DND-41 (cell line): ENCODE data around the gene HSPA12B.

Experiments used
- ATAC-seq: fragments of 200-7000 bp; cut with Tn5 transposase; 3 replicates; pipeline ENCODE4 v1.9.1; 2021; ENCODE audit warnings: low read depth; ENCODE audit not compliant: insufficient read depth
- DNase-seq: peaks from one replicate; pipeline ENCODE4 v3.0.0-alpha.2; 2020
- H2AFZ ChIP-seq: 2 replicates; pipeline ENCODE4 v1.6.0; 2012; ENCODE audit warnings: low read depth, low read length
- H3K27ac ChIP-seq: 2 replicates; pipeline ENCODE4 v1.5.1; 2012; ENCODE audit warnings: low read length, inconsistent platforms
- H3K27me3 ChIP-seq: fragments of 200-600 bp; sonication (generic); 2 replicates; pipeline ENCODE4 v1.6.0; 2012; ENCODE audit warnings: low read length, mild to moderate bottlenecking, inconsistent platforms; ENCODE audit not compliant: insufficient read depth, poor library complexity
- H3K36me3 ChIP-seq: 2 replicates; pipeline ENCODE4 v1.5.1; 2012; ENCODE audit warnings: low read length, inconsistent platforms; ENCODE audit not compliant: insufficient read depth
- H3K4me1 ChIP-seq: 2 replicates; pipeline ENCODE4 v1.5.1; 2012; ENCODE audit warnings: mild to moderate bottlenecking, low read length; ENCODE audit not compliant: insufficient read depth
- H3K4me2 ChIP-seq: 2 replicates; pipeline ENCODE4 v1.6.0; 2012; ENCODE audit warnings: mild to moderate bottlenecking, moderate library complexity, low read length, inconsistent platforms; ENCODE audit not compliant: insufficient read depth
- H3K4me3 ChIP-seq, 2 experiments: fragments of 200-600 bp in 1 of 2; shearing (Covaris generic) in 1 of 2; 2 replicates each; pipeline ENCODE4 v1.5.1; 2012 to 2016; ENCODE audit warnings: inconsistent platforms in 2 of 2, low read length in 2 of 2, mild to moderate bottlenecking in 2 of 2, low read depth in 1 of 2, moderate library complexity in 1 of 2
- H3K79me2 ChIP-seq: 2 replicates; pipeline ENCODE4 v1.6.0; 2012; ENCODE audit warnings: low read length, inconsistent platforms; ENCODE audit not compliant: insufficient read depth
- H3K9ac ChIP-seq: 2 replicates; pipeline ENCODE4 v1.6.0; 2012; ENCODE audit warnings: low read depth, mild to moderate bottlenecking, inconsistent platforms, low read length, moderate library complexity
- H3K9me3 ChIP-seq: 2 replicates; pipeline ENCODE4 v1.5.1; 2012; ENCODE audit warnings: low read length, moderate library complexity, mild to moderate bottlenecking, inconsistent platforms; ENCODE audit not compliant: insufficient read depth, severe bottlenecking
- H4K20me1 ChIP-seq: 2 replicates; pipeline ENCODE4 v1.6.0; 2012; ENCODE audit warnings: low read length; ENCODE audit not compliant: insufficient read depth
- EZH2 ChIP-seq: IDR thresholded peaks from 3 replicates; pipeline ENCODE4 v1.6.1; 2012; ENCODE audit warnings: borderline replicate concordance, low read depth, mild to moderate bottlenecking, moderate library complexity, low read length, inconsistent platforms; ENCODE audit not compliant: severe bottlenecking
- TF ChIP-seq, protein P1 (sequence below): IDR thresholded peaks from 2 replicates; pipeline ENCODE4 v1.5.1; 2012; ENCODE audit warnings: borderline replicate concordance, low read length, moderate library complexity, mild to moderate bottlenecking; ENCODE audit not compliant: poor library complexity, severe bottlenecking; ENCODE audit errors: extremely low read depth

The HSPA12B gene

DNA sequence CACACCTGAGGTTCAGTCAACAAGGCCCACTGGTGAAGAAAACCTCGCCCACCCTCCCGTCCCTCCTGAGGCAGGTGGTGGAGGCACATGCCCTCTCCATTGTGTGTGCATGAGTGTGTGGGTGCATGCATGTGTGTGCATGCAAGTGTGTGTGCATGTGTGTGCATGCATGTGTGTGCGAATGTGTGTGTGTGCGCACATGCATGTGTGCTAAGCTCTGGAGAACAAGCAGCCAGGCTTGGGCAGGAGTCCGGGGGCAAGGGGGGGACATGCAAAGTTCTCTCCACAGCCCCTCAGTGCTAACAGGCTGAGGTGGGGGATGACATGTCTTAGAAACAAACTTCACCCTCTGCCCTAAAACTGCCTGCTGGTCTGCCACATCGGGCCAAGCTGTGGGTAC, 3.1 kb upstream of the HSPA12B start:
- Histone ChIP-seq H4K20me1 (no peaks in the 10 kb centered on the region), H3K9me3 (no peaks in the 10 kb centered on the region), H3K27me3 (peaks cover 23% of the 10 kb centered on the region), H3K4me1 (no peaks in the 10 kb centered on the region), H2AFZ (no peak overlapping the region), H3K36me3 (no peaks in the 10 kb centered on the region), H3K9ac (no peak overlapping the region), H3K4me2 (no peak overlapping the region), H3K4me3 (no peak overlapping the region), H3K79me2 (no peaks in the 10 kb centered on the region), H3K27ac (no peak overlapping the region)
- TF ChIP-seq, protein P1, sequence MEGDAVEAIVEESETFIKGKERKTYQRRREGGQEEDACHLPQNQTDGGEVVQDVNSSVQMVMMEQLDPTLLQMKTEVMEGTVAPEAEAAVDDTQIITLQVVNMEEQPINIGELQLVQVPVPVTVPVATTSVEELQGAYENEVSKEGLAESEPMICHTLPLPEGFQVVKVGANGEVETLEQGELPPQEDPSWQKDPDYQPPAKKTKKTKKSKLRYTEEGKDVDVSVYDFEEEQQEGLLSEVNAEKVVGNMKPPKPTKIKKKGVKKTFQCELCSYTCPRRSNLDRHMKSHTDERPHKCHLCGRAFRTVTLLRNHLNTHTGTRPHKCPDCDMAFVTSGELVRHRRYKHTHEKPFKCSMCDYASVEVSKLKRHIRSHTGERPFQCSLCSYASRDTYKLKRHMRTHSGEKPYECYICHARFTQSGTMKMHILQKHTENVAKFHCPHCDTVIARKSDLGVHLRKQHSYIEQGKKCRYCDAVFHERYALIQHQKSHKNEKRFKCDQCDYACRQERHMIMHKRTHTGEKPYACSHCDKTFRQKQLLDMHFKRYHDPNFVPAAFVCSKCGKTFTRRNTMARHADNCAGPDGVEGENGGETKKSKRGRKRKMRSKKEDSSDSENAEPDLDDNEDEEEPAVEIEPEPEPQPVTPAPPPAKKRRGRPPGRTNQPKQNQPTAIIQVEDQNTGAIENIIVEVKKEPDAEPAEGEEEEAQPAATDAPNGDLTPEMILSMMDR = no peak
- no peak for TF ChIP-seq EZH2
- DNase-seq = no peak
- ATAC-seq = no peak

DNA sequence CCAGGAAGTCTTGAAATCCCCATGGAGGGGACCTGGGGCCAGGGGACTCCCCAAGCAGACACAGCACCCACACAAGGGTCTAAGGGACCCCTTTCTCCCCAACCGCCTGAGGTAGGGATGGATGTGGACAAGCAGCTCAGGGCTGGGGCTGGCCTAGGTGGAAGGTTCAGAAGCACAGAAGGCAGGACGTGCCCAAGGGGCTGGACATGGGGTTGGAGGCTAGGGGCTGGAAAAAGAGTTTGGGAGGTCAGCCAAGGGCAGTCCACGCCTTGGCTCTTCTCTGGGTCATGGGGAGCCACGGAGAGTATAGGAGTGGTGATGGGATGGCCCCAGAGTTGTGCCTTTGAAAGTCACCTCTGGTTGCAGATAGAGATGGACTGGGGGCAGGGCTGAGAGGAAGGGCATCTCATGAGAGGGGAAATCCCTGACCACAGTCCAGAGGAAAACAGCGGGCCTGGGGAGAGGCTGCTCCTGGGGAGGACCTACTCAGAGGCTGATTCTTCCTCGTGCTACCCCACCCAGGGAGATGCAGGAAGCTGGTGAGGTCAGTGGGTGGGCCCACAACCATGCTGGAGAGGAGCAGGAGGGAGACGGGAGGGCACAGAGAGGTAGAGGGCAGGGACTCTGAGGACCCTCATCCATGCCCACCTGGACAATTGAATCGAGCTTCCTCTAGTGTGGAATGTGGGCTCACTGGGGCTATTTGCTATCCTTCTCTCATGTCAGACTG, 2.5 kb upstream of the HSPA12B start:
- Histone ChIP-seq H3K4me2 (no peak overlapping the region), H3K27me3 (peaks cover 23% of the 10 kb centered on the region)

GRCh38 chr20:3730803-3731672, 1.4 kb upstream of the HSPA12B start:
- H3K9ac ChIP-seq = no peak overlapping the region
- H3K4me2 ChIP-seq = no peak overlapping the region
- H3K36me3 ChIP-seq = no peaks in the 10 kb centered on the region
- no peaks in the 10 kb centered on the region for H3K4me1 ChIP-seq
- no peak overlapping the region for H2AFZ ChIP-seq
- no peak overlapping the region for H3K4me3 ChIP-seq
- no peaks in the 10 kb centered on the region for H3K79me2 ChIP-seq
- ATAC-seq = no peak
- H4K20me1 ChIP-seq = no peaks in the 10 kb centered on the region
- no peak for TF ChIP-seq EZH2
- TF ChIP-seq, protein P1 = no peak
- no peaks in the 10 kb centered on the region for H3K9me3 ChIP-seq
- DNase-seq = no peak
- no peak overlapping the region for H3K27ac ChIP-seq
- H3K27me3 ChIP-seq = peaks cover 23% of the 10 kb centered on the region

More for the DNA sequence above, 2.5 kb upstream of the HSPA12B start:
- H4K20me1 ChIP-seq = no peaks in the 10 kb centered on the region
- TF ChIP-seq EZH2 = no peak
- TF ChIP-seq, protein P1 = no peak
- H3K9me3 ChIP-seq = no peaks in the 10 kb centered on the region
- ATAC-seq (no peak), DNase-seq (no peak)
- H2AFZ ChIP-seq = no peak overlapping the region
- H3K9ac ChIP-seq = no peak overlapping the region
- H3K79me2 ChIP-seq = no peaks in the 10 kb centered on the region
- H3K36me3 ChIP-seq = no peaks in the 10 kb centered on the region
- no peaks in the 10 kb centered on the region for H3K4me1 ChIP-seq
- no peak overlapping the region for H3K4me3 ChIP-seq
- no peak overlapping the region for H3K27ac ChIP-seq
